Measurements from ENCODE around the gene PEPD.

The PEPD gene

GRCh38 chr19:33410915-33411401 is 110.6 kb downstream of the PEPD start:
- no peaks in the 10 kb centered on the region for H4K20me1 ChIP-seq (ENCODE audit: insufficient read depth, low read length)
- H3K9me2 ChIP-seq (replicated peaks; ENCODE audit: insufficient read depth, low read length): no peaks in the 10 kb centered on the region
- no peaks in the 10 kb centered on the region for H3K79me2 ChIP-seq (ENCODE audit: low read length)
- no peaks in the 10 kb centered on the region for H3K36me3 ChIP-seq (replicated peaks; ENCODE audit: insufficient read depth, low read length)
- no peak overlapping the region for H3K27ac ChIP-seq (ENCODE audit: low read length)
- no peak overlapping the region for H3K4me3 ChIP-seq (ENCODE audit: low read length)
- H3F3A ChIP-seq (ENCODE audit: insufficient read depth, low read length): no peaks in the 10 kb centered on the region
- H3K4me1 ChIP-seq (ENCODE audit: low read length): no peaks in the 10 kb centered on the region
- H2AFZ ChIP-seq (ENCODE audit: low read length): no peak overlapping the region
- H3K9me3 ChIP-seq (replicated peaks; ENCODE audit: insufficient read depth, low read length): no peaks in the 10 kb centered on the region
- DNase-seq: no peak
- no peak overlapping the region for H3K9ac ChIP-seq (ENCODE audit: low read length)
- no peak overlapping the region for H3K4me2 ChIP-seq (ENCODE audit: low read depth, low read length)
- TF ChIP-seq EZH2 (optimal IDR thresholded peaks at IDR 0.05; ENCODE audit: low read depth, low read length): no peak
- no peak for TF ChIP-seq EZH2phosphoT487 (IDR thresholded peaks at IDR 0.05; ENCODE audit: low read length)
- no peak for TF ChIP-seq CTCF (IDR thresholded peaks at IDR 0.05; ENCODE audit: low read length)
- H3K27me3 ChIP-seq (replicated peaks; ENCODE audit: insufficient read depth, low read length): no peaks in the 10 kb centered on the region

- H3K27me3 ChIP-seq (replicated peaks; ENCODE audit: insufficient read depth, low read length): no peaks in the 10 kb centered on the region
- no peaks in the 10 kb centered on the region for H3K9me3 ChIP-seq (replicated peaks; ENCODE audit: insufficient read depth, low read length)
- no peak overlapping the region for H3K4me3 ChIP-seq (ENCODE audit: low read length)
- DNase-seq: no peak
- no peaks in the 10 kb centered on the region for H4K20me1 ChIP-seq (ENCODE audit: insufficient read depth, low read length)
- H2AFZ ChIP-seq (ENCODE audit: low read length): no peak overlapping the region
- H3K9me2 ChIP-seq (replicated peaks; ENCODE audit: insufficient read depth, low read length): no peaks in the 10 kb centered on the region
- H3K27ac ChIP-seq (ENCODE audit: low read length): no peak overlapping the region
- no peak overlapping the region for H3K4me2 ChIP-seq (ENCODE audit: low read depth, low read length)
- no peak overlapping the region for H3K9ac ChIP-seq (ENCODE audit: low read length)
- no peaks in the 10 kb centered on the region for H3K4me1 ChIP-seq (ENCODE audit: low read length)
- TF ChIP-seq CTCF (IDR thresholded peaks at IDR 0.05; ENCODE audit: low read length) (no peak), EZH2phosphoT487 (IDR thresholded peaks at IDR 0.05; ENCODE audit: low read length) (no peak), EZH2 (optimal IDR thresholded peaks at IDR 0.05; ENCODE audit: low read depth, low read length) (no peak)
- H3K79me2 ChIP-seq (ENCODE audit: low read length): no peaks in the 10 kb centered on the region
- H3F3A ChIP-seq (ENCODE audit: insufficient read depth, low read length): no peaks in the 10 kb centered on the region
- no peaks in the 10 kb centered on the region for H3K36me3 ChIP-seq (replicated peaks; ENCODE audit: insufficient read depth, low read length)
Observed at GRCh38 chr19:33409906-33410685, 111.5 kb downstream of the PEPD start.

- H3K4me1 ChIP-seq (ENCODE audit: low read length): no peaks in the 10 kb centered on the region
- no peaks in the 10 kb centered on the region for H3K79me2 ChIP-seq (ENCODE audit: low read length)
- no peak overlapping the region for H3K4me2 ChIP-seq (ENCODE audit: low read depth, low read length)
- no peak for DNase-seq
- H2AFZ ChIP-seq (ENCODE audit: low read length): no peak overlapping the region
- no peaks in the 10 kb centered on the region for H3K9me2 ChIP-seq (replicated peaks; ENCODE audit: insufficient read depth, low read length)
- no peaks in the 10 kb centered on the region for H3K9me3 ChIP-seq (replicated peaks; ENCODE audit: insufficient read depth, low read length)
- no peaks in the 10 kb centered on the region for H4K20me1 ChIP-seq (ENCODE audit: insufficient read depth, low read length)
- no peak overlapping the region for H3K9ac ChIP-seq (ENCODE audit: low read length)
- no peaks in the 10 kb centered on the region for H3K27me3 ChIP-seq (replicated peaks; ENCODE audit: insufficient read depth, low read length)
- no peaks in the 10 kb centered on the region for H3F3A ChIP-seq (ENCODE audit: insufficient read depth, low read length)
- no peak overlapping the region for H3K4me3 ChIP-seq (ENCODE audit: low read length)
- no peak overlapping the region for H3K27ac ChIP-seq (ENCODE audit: low read length)
- no peaks in the 10 kb centered on the region for H3K36me3 ChIP-seq (replicated peaks; ENCODE audit: insufficient read depth, low read length)
- TF ChIP-seq EZH2phosphoT487 (IDR thresholded peaks at IDR 0.05; ENCODE audit: low read length) (no peak), CTCF (IDR thresholded peaks at IDR 0.05; ENCODE audit: low read length) (no peak), EZH2 (optimal IDR thresholded peaks at IDR 0.05; ENCODE audit: low read depth, low read length) (no peak)
Observed at GRCh38 chr19:33408538-33409434, 112.8 kb downstream of the PEPD start.
